Dermis blood vessel endothelial cell (primary cell): Measurements from ENCODE around the gene GDF7. TPM values are rescaled to one million over a fixed set of nuclear protein-coding genes. Genes with fewer than 3 reads are reported as not detected.
A peak's percentile ranks its signal among the peaks of the same experiment; 100 is the strongest.

ENCODE experiments used
- DNase-seq: peaks from one replicate; pipeline ENCODE4 v3.0.0; 2010
- total RNA-seq: library from RNA; depleted of rRNA; stranded (reverse); fragments of >200 nt; gene quantifications from 2 replicates; pipeline ENCODE4 v1.2.3, GENCODE V29; 2014

Gene GDF7
- total RNA-seq, 1 donor from 2014 or later, result 28.1 TPM

DNA sequence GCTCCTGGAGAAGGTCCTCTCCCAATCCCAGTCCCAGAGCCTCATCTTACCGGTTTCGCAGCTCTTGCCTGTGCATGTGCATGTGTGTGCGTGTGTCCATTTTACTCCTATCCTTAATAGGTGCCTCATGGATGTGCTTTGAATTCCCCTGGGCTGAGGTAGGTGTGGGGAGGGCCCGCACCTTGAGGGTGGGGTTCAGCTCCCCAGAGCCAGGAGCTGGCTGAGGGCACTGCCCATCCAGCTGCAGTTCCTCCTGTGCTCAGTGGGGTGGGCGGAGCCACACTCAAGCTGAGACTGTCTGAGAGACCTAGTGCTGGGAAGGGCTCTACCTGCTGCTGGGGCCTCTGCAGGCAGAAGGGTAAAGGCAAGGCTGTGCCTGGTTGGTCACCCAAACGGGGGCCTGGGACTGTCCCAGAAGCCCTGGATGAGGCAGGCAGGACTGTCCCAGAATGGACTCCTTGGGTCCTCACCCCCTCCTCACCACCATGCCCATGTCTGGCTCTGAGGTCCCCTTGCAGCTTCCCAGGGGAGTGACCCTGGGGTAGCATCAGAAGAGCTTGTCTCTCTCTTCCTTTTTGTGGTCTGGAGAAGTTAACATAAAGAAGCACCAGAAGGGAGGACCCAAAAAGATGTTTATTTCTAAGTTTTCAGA lies 8.9 kb downstream of the GDF7 start:
- DNase-seq, result no peak

DNA sequence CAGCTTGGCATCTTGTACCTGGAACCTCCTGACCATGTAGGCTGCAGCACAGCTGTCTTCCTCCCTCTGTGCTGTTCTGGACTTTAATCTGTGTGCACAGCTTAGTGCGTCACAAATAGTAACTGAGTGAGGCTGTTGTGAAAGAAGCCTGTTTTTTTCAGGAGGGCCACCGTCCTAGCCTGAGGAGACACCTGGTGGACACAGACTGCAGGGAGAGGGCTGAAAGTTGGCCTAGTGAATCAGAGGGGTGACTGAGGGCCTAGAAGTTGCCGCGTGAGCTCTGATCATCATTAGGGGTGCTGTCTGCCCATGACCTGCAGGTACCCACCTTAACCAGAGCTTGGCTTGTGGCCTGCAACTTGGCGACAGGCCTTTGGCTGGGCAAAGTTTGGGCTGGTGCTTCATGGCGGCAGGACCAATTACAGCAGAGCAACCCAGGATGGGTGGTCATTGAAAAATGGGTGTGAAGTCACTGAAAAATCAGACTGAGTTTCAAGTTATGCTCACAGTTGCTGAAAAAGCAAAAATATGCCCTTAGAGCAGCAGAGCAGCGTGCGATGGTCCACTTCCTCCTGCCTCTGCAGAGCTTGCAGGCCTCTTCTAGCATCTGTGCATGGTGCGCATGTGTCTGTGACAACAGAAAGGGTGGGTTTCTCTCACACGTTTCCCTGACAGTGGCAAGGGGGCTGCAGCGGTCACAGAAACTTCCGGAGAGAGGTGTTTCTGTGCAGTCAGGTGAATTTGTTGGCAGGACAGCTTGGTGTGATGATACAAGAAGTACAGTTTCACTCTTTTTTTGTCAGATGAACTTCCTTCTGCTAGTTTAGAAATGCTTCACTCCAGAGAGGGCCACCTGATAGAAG lies 9.6 kb downstream of the GDF7 start:
- no peak for DNase-seq

DNA sequence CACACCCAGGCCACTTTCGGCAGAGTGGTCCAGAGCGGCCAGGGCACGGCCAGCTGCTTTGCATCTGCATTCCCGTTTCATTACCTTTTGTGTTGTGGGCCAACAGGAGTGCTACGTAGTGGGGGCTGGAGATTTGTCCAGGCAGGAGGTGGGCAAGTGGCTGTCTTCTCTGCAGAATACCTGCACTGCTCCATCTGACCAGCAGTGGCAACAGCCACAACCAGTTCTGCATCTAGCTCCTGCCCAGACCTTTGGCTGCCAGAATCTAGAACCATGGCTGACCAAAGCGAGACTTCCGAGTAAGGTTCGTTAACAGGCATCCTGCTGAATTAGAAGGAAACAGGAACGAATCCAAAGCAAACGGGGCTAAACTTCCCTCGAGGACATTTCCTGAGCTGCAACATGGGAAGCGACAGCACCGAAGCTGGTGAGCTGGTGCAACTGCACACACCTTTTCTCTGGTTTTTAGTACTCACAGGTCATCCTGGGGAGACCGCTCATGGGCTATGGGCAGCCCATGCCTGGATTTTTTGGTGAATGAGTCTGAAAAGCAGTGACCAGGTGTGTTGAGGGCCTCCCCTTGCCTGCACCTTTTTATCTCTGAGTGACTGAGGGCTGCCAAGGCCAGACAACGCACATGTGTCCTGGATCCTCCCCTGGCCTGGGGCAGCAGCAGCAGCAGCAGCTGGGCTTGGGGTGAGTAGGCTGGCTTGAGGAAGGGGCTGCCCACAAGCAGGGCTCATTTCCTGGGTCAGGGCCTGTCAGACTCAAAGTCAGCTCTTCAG lies 10.5 kb downstream of the GDF7 start:
- DNase-seq, result no peak

DNA sequence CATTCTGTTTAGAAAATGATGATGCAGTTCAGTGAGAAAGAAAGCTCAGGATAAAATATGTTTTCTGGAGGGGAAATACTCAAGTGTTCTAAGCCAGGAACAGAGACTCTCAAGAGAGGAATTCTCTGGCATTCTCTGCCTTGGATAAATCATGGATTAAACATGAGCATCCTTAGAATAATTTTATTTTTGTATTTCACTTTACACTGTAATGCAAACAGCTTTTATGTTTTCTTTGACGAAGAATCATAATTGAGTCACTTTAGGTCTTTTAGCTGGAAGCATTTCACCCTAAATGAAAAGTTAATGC lies 11.1 kb downstream of the GDF7 start:
- no peak for DNase-seq

DNA sequence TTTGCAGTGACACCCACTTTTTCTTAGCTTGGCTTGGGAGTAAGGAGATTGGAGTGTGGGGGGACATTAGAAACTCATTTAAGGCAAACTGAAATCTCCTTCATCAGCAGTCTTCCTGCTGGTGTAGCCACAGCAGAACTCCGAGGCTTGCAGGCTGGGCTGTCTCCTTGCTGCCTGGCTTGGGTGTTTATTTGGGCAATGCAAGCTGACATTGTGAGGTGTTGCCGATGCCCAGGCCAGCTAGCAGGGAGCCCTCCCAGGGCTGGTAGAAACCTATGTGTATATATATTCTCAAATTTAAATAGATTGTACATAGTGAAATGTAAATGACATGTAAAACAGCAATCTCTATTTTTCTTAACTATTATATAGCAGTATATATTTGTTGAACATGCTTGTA lies 11.8 kb downstream of the GDF7 start:
- DNase-seq, result no peak

DNA sequence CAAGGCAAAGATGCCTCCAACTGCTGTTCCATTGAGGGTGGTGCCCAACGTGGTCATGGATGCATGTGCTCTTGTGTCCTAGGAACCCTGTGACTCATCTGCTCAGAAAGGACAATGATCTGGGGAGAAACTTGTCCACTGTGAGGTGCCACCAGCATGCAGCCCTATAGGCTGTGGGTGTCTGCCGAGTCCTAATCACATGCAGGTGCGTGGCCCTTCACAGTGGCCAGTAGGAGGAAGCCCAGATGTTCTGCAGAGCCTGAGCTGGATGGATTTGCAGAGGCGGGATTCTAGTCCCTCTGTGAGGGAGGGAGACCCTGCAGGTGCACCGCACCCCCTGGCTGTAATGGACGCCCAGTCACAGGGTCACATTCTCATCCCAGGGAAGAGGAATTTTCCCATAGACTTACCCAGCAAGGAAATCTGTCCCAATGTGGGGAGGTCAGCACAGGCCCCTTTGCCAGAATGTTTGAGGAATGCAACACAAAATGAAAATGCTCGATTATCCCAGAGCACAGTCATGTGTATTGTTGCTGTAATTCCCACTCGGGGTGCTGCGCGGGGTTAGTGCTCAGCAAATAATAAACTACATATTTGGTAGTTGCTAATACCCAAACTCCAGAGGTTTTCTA lies 13.9 kb downstream of the GDF7 start:
- no peak for DNase-seq

DNA sequence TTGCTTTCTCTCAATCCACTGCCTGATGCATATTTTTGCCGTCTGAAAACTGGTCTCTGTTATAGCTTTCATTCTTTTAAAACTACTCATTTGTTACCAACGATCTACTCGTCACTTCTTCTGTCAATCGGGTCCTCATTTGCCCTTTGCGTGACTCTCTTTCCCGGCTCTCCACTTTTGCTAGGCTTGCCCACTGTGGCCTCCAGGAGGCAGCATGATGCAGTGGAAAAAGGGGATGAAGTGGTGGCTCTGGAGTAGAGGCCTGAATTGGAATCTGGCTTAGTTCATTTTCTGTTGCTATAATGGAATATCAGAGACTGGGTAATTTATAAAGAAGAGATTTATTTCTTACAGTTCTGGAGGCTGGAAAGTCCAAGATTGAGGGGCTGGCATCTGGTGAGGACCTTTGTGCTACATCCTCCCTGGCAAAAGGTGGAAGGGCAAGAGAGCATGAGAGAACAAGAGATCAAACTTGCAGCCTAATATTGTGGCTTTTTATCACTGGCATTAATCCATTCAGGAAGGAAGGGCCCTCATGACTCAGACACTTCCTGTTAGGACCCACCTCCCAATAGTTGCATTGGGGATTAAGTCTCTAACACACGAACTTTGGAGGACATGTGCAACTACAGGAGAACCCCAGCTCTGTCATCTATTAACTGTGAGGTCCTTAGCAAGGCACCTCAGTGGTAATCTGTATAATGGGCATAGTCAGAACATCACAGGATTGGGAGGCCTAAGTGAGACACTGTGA lies 15.4 kb downstream of the GDF7 start:
- DNase-seq, result peak; percentile 64

DNA sequence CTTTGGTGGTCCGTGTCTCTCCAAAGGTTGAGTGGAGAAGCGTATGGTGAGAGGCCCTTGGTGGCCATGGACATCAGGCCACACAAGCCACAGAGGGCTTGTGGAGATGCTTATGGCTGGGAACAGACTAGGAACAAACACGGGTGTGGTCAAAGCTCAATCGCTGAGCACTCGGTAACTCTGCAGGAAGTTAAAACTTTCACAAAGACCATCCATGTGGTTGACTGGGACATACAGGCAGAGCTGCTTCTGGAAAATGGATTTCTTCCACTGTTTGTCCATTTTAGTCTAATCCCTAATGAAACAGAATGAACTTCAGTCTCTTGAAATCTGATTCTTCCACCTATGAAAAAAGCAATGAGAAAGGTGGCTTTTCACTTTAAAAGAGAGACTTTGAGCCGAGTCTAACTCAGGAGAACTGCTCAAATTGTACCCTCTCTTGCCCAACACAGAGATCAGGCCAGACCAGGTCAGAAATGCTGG lies 17.7 kb downstream of the GDF7 start:
- no peak for DNase-seq

DNA sequence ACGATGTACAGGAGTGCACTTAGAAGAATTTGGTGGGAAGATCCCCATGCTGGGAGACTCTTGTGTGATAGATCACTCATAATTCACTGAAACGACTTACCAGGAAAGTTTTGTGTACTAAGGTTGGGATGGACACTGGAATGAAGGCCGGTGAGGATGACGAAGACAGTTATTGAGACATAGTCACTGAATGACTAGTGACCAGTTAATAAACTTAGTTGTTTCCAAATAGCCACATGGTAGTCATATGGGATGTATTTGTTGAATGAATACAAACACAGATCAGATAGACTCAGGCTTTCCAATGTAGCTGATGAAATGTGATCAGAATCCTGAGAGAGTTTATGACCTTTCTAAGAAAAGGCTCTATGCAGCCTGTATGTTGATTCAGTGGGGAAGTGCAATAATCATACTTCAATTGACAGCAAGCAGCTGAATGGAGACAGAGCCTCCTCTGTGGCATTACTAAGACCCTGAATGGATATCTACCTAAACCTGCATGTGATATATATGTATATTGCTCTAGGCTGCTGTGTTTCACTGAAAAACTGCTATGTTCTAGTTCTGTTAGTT lies 20.4 kb downstream of the GDF7 start:
- no peak for DNase-seq

DNA sequence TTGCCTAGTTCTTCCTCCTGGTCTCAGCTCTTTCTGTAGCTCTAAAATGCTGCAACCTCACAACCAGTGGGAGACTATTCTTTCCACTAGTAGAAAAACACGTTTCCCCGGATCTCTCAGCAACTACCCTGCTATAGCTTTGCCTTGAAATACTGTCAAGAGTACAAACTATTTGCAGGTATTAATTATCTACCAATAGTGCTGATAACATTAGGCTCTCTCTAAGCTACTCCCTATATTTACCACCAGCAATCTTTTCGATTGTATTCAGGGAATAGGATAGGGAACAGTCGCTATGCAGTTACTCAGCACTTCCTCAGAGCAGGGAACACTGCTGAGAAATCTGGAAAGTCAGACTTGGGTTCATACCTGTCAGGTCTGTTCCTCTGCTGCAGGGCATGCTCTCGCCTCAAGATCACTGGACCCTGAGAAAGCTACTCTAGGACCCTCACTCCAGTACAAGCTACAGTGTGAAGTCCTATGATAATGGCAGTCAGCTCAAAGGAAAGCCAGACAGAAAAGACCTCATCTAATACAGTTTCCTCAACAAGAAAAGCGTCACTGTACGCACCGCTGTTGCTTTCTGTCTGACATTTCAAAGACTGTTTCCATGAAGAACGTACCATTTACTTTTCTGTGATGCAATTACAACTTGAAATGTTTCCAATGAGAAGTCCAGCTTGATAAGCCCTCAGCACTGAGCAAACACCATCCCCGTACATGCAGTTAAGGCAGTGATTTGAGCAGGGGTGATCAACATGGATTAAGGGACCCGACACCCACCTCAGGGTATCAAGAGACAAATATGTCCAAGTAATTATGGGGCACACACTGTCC lies 22.7 kb downstream of the GDF7 start:
- DNase-seq, result no peak

DNA sequence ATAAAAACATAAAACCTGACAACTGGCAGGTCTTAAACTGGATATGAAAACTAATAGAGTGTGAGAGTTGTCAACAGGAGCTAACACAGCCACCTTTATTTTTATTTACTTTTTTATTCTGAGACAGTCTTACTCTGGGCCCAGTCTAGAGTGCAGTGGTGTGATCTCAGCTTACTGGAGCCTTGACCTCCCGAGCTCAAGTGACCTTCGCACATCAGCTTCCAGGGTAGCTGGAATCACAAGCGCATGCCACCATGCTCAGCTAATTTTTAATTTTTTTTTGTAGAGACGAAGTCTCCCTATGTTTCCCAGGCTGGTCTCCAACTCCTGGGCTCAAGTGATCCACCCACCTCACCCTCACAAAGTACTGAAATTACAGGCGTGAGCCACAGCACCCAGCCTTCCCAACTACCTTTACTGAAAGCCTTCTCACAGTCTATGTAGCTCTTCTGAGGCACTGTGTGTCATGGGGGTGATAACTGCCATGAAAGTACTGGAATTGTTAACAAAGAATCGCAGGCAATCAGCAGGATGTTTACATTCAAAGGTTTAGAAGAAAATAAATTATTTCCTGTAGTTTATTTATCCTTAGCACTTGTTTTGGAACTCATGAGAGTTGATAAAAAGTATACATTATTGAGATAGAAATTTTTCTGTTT lies 24.3 kb downstream of the GDF7 start:
- DNase-seq, result no peak

DNA sequence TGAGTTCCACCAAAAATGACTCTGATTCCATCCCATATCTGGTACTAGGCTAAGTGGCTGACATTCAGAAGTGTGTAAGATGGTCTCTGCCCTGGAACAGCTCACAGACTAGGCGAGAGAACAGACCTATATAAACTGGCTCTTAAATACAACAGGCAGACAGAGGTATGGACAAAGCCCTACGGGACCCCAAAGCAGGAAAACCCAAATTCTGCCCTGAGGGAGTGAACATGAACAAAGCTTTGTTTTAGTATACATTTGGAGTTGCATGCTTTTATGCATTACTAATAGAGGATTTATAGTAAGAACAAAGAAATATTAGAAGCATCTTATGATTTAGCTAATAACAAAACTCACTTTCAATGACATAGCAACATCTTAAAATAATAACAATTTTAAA lies 25.1 kb downstream of the GDF7 start:
- DNase-seq, result no peak

DNA sequence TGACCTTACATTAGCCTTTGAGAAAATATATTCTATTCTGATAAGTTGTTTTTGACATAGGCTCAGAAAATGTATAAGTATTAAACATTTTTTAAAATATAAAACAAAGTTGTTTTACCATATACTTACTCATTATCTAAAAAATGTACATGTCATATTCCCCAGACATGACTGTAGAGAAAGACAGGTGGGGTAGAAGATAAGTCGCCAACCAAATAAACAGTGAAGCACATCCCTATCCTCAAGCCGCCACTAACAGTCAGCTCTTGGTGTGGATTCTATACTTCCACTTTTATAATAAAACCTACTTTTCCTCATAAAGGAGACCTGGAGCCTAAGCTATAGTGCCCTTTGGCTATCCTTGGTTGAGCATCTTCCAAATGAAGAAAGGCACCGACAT lies 26.4 kb downstream of the GDF7 start:
- DNase-seq, result no peak

DNA sequence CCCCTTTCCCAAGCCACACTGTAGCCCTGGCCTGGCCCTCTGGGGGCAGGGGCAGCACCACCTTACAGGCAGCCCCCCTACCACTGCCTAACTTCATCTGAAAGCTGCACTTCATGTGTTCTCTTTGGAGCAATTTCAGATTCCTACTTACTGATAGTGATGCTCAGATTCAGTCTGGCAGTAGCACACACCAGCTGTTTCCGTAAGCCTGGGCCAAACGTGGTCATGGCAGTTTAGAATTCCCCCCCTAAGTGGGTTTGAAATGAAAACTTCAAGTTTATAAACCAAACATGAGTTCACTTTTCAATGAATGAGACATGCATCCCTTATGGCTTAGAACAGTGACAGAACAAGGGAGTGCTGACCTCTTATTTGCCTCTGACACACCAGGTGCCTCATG lies 29.4 kb downstream of the GDF7 start:
- no peak for DNase-seq

DNA sequence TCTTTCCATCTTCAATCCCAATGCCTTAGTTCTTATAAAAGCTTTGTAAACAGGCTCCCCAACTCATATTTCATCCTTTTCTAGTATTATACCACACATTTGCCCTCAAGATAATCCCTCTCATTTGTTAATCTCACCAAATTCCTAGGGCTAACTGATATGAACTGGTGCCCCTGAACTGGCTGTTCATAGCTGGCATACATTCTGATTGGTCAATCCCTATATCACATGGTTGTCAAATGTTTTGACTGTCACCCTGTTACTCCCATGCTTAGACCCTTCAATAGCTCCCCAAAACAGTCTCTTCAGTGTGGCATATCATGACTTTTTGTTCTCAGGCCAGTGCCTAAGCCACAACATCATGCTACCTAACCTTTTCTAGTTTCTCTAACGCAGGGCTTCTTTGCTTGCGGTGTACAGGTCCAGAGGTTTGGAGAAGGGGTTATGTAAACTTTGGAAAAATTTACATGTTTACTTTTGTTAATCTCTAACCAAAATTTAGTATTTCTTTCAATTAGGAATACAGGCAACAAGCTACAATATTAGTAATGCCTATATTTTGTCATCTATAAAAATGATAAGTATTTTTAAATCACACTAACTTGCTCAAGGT lies 30.5 kb downstream of the GDF7 start:
- DNase-seq, result no peak

DNA sequence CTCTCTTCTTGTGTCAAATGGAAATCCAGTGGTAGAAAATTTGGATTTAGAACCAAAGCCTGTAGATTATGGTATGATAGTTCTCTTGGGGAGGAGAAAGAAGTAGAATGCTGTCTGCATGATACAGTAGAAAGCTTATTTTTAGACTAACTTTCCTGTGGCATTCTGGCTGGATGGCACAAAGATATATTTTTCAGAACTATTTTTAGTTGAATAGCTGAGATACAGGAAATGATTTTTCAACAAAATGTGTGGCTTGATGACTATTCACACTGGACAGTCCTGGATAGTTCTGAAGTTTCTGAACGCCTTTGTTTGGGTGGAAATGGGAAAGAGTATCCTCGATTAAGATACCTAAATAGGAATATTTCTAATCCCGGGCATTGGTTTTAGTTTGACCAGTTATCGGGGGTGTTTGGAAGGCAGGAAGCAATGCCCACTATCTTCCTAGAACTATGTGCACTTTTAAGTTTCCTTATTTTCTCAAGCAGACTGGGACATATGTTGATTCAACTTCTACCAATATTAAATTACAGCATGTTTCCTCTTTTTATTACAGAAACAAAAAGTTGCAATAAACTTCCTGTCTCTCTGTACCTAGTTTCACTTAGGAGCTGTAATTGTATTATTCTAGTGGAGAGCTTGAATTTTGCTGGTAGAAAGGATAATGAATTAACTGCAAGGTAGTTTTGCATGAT lies 32.1 kb downstream of the GDF7 start:
- DNase-seq, result peak; percentile 35

DNA sequence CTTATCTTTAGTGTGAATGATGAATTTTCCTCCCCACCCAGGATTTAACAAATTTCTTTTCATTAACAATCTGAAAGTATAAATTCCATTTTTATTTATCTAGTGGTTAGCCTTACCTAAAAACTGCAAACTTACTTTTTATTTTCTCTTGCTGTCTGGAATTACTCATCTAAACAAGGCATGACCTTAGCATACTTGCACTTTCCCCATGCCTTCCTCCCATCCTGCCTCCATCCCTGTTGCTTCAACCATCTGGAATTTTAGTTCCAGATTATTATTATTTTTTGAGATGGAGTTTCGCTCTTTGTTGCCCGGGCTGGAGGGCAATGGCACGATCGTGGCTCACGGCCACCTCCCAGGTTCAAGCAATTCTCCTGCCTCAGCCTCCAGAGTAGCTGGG lies 35.6 kb downstream of the GDF7 start:
- no peak for DNase-seq

DNA sequence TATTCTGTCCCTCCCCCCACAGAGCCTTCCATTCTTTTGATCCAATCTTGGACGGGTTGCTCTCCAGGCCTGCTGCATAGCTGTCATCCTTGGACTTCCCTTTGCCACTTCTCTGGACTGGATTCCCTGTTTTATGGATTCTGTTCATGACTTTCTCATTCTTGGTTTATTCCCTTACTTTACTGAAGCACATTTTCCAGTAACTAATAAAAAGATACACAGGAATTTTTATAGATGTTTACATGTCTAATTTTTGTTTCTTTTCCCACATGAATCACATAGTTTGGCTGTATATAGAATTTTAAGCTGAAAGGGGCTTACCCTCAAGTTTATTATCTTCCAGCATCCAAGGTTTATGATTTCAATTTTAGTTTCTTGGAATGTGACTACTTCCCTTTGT lies 37.9 kb downstream of the GDF7 start:
- no peak for DNase-seq

DNA sequence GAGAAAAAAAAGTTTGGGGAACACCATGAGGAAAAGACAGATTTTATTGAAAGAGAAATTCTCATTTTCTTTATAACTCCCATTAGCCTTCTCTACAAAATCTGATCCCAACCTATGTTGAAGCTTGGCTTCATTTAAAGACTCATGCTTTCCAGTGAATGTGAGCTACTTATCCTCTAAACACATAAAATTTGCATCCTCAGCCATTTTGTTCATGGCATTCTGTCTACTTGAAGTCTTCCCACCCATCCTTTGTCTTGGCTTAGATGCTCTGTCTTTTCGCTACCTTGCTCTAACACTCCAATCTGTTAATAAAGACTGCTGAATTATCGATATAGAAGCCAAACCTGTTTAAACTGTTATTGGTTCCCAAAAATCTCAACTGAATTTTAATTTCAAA lies 39.3 kb downstream of the GDF7 start:
- no peak for DNase-seq
